Stimulated activated CD4-positive, alpha-beta T cell treated with anti-CD3 and anti-CD28 coated beads, Interleukin-2, amount 100 ng/mL, for 24 hours (primary cell): Measurements from ENCODE around the gene PNPLA7.
"Not testable (repeated sequence)": the region's sequence is repeated elsewhere in the genome, so short reads cannot be mapped to it uniquely, and the experiment has no call there.

ENCODE experiments used
- DNase-seq, 2 donors: peaks; one replicate each; pipeline ENCODE4 v3.0.0-alpha.2; 2020

The PNPLA7 gene

GRCh38 chr9:137477778-137478612 lies 72.2 kb downstream of the PNPLA7 start:
- DNase-seq, result no peak

- no peak for DNase-seq
These were observed 73.3 kb downstream of the PNPLA7 start for GRCh38 chr9:137476856-137477255.

- no peak for DNase-seq
These were observed 74.5 kb downstream of the PNPLA7 start for GRCh38 chr9:137475666-137476065.

GRCh38 chr9:137474271-137474670 lies 75.9 kb downstream of the PNPLA7 start:
- no peak for DNase-seq

GRCh38 chr9:137470785-137471184 lies 79.4 kb downstream of the PNPLA7 start:
- no peak for DNase-seq

- no peak for DNase-seq
These were observed 82.3 kb downstream of the PNPLA7 start for GRCh38 chr9:137467896-137468295.

GRCh38 chr9:137467161-137467581 lies 83.0 kb downstream of the PNPLA7 start:
- no peak for DNase-seq

GRCh38 chr9:137466389-137467085 lies 83.7 kb downstream of the PNPLA7 start:
- not testable (repeated sequence) for DNase-seq

GRCh38 chr9:137465720-137466388 lies 84.3 kb downstream of the PNPLA7 start:
- no peak for DNase-seq

- no peak for DNase-seq
These were observed 85.0 kb downstream of the PNPLA7 start for GRCh38 chr9:137465000-137465719.

- no peak for DNase-seq
These were observed 85.8 kb downstream of the PNPLA7 start for GRCh38 chr9:137464291-137464999.

GRCh38 chr9:137463931-137464290 lies 86.3 kb downstream of the PNPLA7 start:
- no peak for DNase-seq

GRCh38 chr9:137462986-137463930 lies 86.9 kb downstream of the PNPLA7 start:
- no peak for DNase-seq

GRCh38 chr9:137462396-137462985 lies 87.7 kb downstream of the PNPLA7 start:
- no peak for DNase-seq

GRCh38 chr9:137461663-137462395 lies 88.4 kb downstream of the PNPLA7 start:
- peak; percentile 71 to 86 for DNase-seq

GRCh38 chr9:137461316-137461662 lies 88.9 kb downstream of the PNPLA7 start:
- DNase-seq, result no peak

- DNase-seq, result no peak
These were observed 89.6 kb downstream of the PNPLA7 start for GRCh38 chr9:137460363-137461315.

- DNase-seq, result no peak
These were observed 90.4 kb downstream of the PNPLA7 start for GRCh38 chr9:137459601-137460362.
